ENCODE results near the gene EDNRA. TPM values are rescaled to one million over a fixed set of nuclear protein-coding genes. Genes with fewer than 3 reads are reported as not detected.

The EDNRA gene
- total and polyA plus RNA-seq, 11 donors, result 3.8 to 39.0 (median 14.6) TPM

- H3K4me1 ChIP-seq, result peaks cover 0 to 25% (median 3%) of the 10 kb centered on the region in 12 donors
- H3K9me3 ChIP-seq, result no peaks in the 10 kb centered on the region
- H3K27ac ChIP-seq, result no peak overlapping the region
- ATAC-seq (no peak), DNase-seq (no peak)
- intact Hi-C loops (cut with DNase I), result no loop called here
- TF ChIP-seq CTCF (IDR thresholded peaks at IDR 0.05) (no peak), POLR2A (IDR thresholded peaks at IDR 0.05) (no peak)
- 64 to 67% (median 64%) methylated on average over 4 of the region's 4 CpGs for WGBS, 4 donors
- no peak overlapping the region for H3K4me3 ChIP-seq
- H3K27me3 ChIP-seq, result no peaks in the 10 kb centered on the region
- H3K36me3 ChIP-seq, result peaks cover 0 to 4% (median 0%) of the 10 kb centered on the region in 9 donors
These were observed 49.8 kb downstream of the EDNRA start for GRCh38 chr4:147530723-147531122.

DNA sequence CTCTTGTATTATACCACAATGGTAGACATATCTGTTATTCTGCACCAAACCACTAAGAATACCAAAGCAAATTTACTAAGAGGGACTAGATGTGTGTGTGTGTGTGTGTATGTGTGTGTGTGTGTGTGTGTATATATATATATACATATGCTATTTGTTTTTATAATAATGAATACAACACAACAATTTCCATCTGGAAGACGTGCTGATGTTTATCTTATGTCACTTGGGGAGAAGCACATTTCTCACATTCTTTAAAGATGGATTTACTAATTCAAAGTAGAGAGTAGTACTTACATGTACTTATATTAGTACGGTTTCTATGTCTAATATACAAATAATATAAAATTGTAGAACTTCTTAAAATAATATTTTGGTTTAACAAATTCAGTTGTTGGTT lies 52.0 kb downstream of the EDNRA start:
- DNase-seq (no peak), ATAC-seq (no peak)
- no peaks in the 10 kb centered on the region for H3K9me3 ChIP-seq
- H3K4me3 ChIP-seq, result no peak overlapping the region
- intact Hi-C loops (cut with DNase I), result no loop called here
- H3K27me3 ChIP-seq, result no peaks in the 10 kb centered on the region
- WGBS, 4 donors, result 49 to 62% (median 57%) methylated on average over 2 of the region's 2 CpGs
- peaks cover 0 to 19% (median 2%) of the 10 kb centered on the region in 12 donors for H3K4me1 ChIP-seq
- peaks cover 0 to 4% (median 0%) of the 10 kb centered on the region in 9 donors for H3K36me3 ChIP-seq
- no peak for TF ChIP-seq CTCF (IDR thresholded peaks at IDR 0.05)
- TF ChIP-seq POLR2A (IDR thresholded peaks at IDR 0.05), result no peak
- H3K27ac ChIP-seq, result no peak overlapping the region

- WGBS, 4 donors, result 62 to 79% (median 76%) methylated on average over 1 of the region's 1 CpG
- H3K27me3 ChIP-seq, result no peaks in the 10 kb centered on the region
- peaks cover 0 to 19% (median 2%) of the 10 kb centered on the region in 12 donors for H3K4me1 ChIP-seq
- ATAC-seq, result no peak
- no peak for TF ChIP-seq CTCF (IDR thresholded peaks at IDR 0.05)
- no peak for TF ChIP-seq POLR2A (IDR thresholded peaks at IDR 0.05)
- peaks cover 0 to 4% (median 0%) of the 10 kb centered on the region in 9 donors for H3K36me3 ChIP-seq
- intact Hi-C loops (cut with DNase I), result no loop called here
- no peak for DNase-seq
- no peak overlapping the region for H3K27ac ChIP-seq
- no peaks in the 10 kb centered on the region for H3K9me3 ChIP-seq
- H3K4me3 ChIP-seq, result no peak overlapping the region
These were observed 52.4 kb downstream of the EDNRA start for GRCh38 chr4:147533331-147533730.

DNA sequence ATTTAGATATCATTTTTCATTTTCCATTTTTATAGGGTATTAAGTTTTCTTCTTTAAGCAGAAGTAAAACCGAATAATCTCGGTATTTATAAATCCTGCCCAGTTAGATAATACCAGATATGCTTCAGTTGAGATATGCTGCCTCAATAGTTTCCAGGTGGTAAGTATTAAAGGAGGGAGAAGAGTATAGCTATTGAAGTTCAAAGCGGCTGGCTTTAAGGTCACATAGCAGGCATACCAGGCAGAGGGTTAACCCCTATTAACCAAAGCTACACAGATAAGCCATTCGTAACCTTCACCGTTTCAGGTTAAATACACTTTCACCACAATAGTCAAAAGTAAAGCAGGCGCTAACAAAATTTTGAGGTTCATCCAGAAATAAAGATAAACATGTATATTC lies 54.2 kb downstream of the EDNRA start:
- 53 to 60% (median 55%) methylated on average over 6 of the region's 6 CpGs for WGBS, 4 donors
- H3K4me3 ChIP-seq, result no peak overlapping the region
- H3K27me3 ChIP-seq, result no peaks in the 10 kb centered on the region
- intact Hi-C loops (cut with DNase I), result no loop called here
- no peak for ATAC-seq
- H3K27ac ChIP-seq, result peak overlapping the region in 1 of 12 donors; percentile 21
- no peaks in the 10 kb centered on the region for H3K9me3 ChIP-seq
- H3K4me1 ChIP-seq, result peaks cover 0 to 19% (median 2%) of the 10 kb centered on the region in 12 donors
- DNase-seq, result no peak
- H3K36me3 ChIP-seq, result peaks cover 0 to 8% (median 0%) of the 10 kb centered on the region in 9 donors
- TF ChIP-seq CTCF (IDR thresholded peaks at IDR 0.05) (no peak), POLR2A (IDR thresholded peaks at IDR 0.05) (no peak)

Measured in heart left ventricle (tissue), 16 donors.